Activated T-cell treated with anti-CD3 and anti-CD28 coated beads, Interleukin-2, amount 50 U/mL, for 1 hour (primary cell): Measurements from ENCODE around the gene BRPF1.

ENCODE experiments used
- DNase-seq: peaks from one replicate; pipeline ENCODE4 v3.0.0-alpha.2; 2020

The BRPF1 gene

GRCh38 chr3:9732740-9733115, 1.2 kb downstream of the BRPF1 start:
- no peak for DNase-seq

GRCh38 chr3:9736831-9737230, 5.3 kb downstream of the BRPF1 start:
- DNase-seq = no peak

GRCh38 chr3:9739181-9739580, 7.6 kb downstream of the BRPF1 start:
- no peak for DNase-seq

GRCh38 chr3:9742560-9742959, 11.0 kb downstream of the BRPF1 start:
- no peak for DNase-seq

GRCh38 chr3:9743548-9743947, 12.0 kb downstream of the BRPF1 start:
- DNase-seq = no peak

- no peak for DNase-seq
Observed at GRCh38 chr3:9744162-9744561, 12.6 kb downstream of the BRPF1 start.

GRCh38 chr3:9745521-9745920, 14.0 kb downstream of the BRPF1 start:
- DNase-seq = no peak

- no peak for DNase-seq
Observed at GRCh38 chr3:9746330-9746729, 14.8 kb downstream of the BRPF1 start.

GRCh38 chr3:9747267-9747666, 15.7 kb downstream of the BRPF1 start:
- no peak for DNase-seq

GRCh38 chr3:9748031-9748430, 16.5 kb downstream of the BRPF1 start:
- no peak for DNase-seq

GRCh38 chr3:9749296-9749644, 17.7 kb downstream of the BRPF1 start:
- no peak for DNase-seq

- peak; percentile 90 for DNase-seq
Observed at GRCh38 chr3:9749645-9750555, 18.4 kb downstream of the BRPF1 start, which contains the start of gene OGG1. Gene OGG1, plus strand, starts transcription at chr3:9749952. Its CDS starts 335 bp downstream, at chr3:9750287.

GRCh38 chr3:9750556-9751411, 19.2 kb downstream of the BRPF1 start:
- DNase-seq = no peak

GRCh38 chr3:9754678-9755077, 23.1 kb downstream of the BRPF1 start:
- no peak for DNase-seq

- DNase-seq = no peak
Observed at GRCh38 chr3:9757427-9757826, 25.9 kb downstream of the BRPF1 start.

- DNase-seq = no peak
Observed at GRCh38 chr3:9760779-9761505, 29.4 kb downstream of the BRPF1 start.

- no peak for DNase-seq
Observed at GRCh38 chr3:9761919-9762318, 30.4 kb downstream of the BRPF1 start.

GRCh38 chr3:9762871-9763270, 31.3 kb downstream of the BRPF1 start:
- DNase-seq = no peak

- DNase-seq = no peak
Observed at GRCh38 chr3:9765865-9766264, 34.3 kb downstream of the BRPF1 start.

- no peak for DNase-seq
Observed at GRCh38 chr3:9767418-9767817, 35.9 kb downstream of the BRPF1 start.

GRCh38 chr3:9768141-9768775, 36.7 kb downstream of the BRPF1 start:
- DNase-seq = no peak

GRCh38 chr3:9769012-9769411, 37.5 kb downstream of the BRPF1 start:
- no peak for DNase-seq
